GM19023 (cell line): Measurements from ENCODE around the gene WHAMM.
"Not testable (repeated sequence)": the region's sequence is repeated elsewhere in the genome, so short reads cannot be mapped to it uniquely, and the experiment has no call there.

Experiments
- ATAC-seq: cut with Tn5 transposase; IDR thresholded peaks from one replicate; pipeline ENCODE4 v1.9.1; 2021; ENCODE audit warnings: mild to moderate bottlenecking, moderate library complexity; ENCODE audit not compliant: unreplicated experiment

WHAMM gene

GRCh38 chr15:82799183-82799841, 10.1 kb upstream of the WHAMM start:
- ATAC-seq = no peak

DNA sequence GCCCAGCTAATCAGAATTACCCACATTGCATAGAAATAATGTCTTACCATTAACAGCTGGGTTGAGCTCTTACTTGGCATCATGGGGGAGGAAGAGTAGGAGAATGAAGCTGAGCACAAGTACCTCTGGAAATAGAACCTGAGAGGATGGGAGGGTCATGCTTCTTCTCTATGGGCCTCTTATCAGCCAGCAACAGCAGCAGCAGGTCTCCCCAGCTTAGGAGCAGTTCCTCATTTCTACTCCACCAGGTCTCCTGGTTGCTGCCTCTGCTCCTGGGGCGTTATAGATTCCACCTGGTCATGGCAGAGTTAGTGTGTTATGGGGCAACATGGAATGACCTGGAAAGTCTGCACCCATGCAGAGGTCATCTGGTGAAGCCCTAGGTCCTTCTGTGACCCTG, 6.9 kb upstream of the WHAMM start:
- no peak for ATAC-seq

- ATAC-seq = no peak
Measured at GRCh38 chr15:82803793-82804574, 5.4 kb upstream of the WHAMM start.

- ATAC-seq = no peak
Measured at GRCh38 chr15:82804575-82804949, 4.9 kb upstream of the WHAMM start.

DNA sequence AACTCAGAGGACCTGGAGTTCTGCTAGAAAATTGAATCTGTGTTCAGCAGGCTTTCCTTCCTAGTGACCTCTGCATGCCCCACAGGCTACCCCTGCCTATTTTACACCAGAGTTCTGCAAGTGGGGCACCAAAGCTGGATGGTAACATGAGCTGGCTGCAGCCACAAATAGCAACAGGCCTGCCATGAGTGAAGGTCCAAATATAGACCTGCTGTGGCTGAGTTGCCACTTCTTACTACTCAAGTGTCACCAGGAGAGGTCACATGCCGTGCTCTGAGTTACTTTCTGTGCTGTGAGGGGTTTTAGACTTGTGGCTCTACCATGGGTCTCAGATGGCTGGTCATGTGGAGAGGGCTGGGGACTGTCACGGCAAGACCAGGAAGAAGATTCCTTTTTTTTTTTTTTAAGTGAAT, 3.4 kb upstream of the WHAMM start, which contains the start of gene FSD2:
Gene FSD2 (minus strand): TSS at position 76 of the 413 bp plus-strand sequence. CDS start 18,679 bp downstream, outside the sequence.
- ATAC-seq = peak; percentile 38

DNA sequence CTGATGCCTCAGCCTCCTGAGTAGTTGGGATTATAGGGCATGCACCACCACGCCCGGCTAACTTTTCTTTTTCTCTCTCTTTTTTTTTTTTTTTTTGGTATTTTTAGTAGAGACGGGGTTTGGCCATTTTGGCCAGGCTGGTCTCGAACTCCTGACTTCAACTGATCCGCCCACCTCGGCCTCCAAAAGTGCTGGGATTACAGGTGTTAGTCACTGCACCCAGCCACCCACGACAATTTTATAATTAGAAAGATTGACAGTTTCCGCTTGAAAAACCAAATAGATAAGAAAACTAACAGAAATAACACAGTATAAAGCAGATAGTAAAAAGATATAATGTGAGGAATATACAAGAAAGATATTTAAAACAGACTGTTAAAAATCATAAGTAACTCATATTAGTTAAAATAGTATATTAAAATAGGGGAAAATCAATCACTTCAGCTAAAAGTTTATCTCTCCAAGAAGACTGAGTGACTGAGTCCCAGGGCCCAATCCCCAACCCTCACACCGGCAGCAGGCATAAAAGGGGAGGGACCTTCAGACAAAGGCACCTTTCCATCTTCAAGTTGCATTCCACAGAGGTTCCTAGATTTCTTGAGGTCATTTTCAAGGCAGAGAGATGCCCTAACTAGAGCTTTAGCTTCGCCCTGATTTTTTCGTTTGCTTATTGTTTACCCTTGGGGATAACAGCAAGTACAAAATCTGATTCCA, 1.4 kb upstream of the WHAMM start:
- no peak for ATAC-seq

DNA sequence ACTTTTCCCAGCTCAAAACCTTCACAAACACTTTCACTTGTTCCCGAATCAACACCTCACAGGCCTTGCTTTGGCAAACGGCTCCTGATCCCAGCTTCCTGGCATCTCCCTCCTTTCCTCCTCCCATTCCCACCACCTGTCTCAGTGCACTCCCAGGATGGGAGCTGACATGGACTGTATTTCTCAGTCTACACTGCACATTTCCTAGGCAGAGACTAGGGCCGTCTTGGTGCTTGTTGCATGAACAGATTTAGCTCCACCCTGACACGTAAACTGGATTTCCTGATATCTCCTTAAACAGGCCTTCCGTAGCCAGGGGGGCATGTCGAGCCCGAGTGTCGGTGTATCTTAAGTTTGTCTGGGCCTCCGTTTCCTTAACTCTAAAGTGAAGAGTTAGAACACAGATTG, 790 bp upstream of the WHAMM start:
- ATAC-seq = no peak

- ATAC-seq = peak; percentile 10
Measured at GRCh38 chr15:82810061-82810889, 847 bp downstream of the WHAMM start.

DNA sequence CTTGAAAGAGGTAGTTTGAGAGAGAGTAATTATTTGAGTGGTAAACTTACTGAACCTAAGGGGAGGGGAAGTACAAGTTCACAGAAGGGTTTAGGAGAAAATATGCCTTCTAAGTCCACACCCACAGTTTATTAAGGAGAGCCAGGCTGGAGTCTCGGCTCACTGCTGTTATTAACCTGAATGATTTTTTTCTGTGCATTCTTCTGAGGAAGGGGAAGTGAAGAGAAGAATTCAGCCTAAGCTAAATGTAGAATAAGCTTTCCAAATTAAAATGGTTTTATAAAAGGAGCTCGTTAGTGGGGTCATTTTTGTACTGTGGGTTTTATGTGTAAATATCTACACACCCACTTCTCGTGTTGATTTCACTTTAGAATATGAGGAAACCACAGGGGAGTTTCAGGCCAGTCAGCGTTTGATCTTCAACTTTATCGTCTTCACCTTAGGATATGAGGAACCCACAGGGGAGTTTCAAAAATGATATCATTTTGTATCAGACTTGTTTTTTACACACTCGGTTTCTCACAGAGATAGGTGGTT, 1.5 kb downstream of the WHAMM start:
- no peak for ATAC-seq

GRCh38 chr15:82812994-82813393, 3.6 kb downstream of the WHAMM start:
- ATAC-seq = no peak

GRCh38 chr15:82820128-82820527, 10.7 kb downstream of the WHAMM start:
- ATAC-seq = no peak

- not testable (repeated sequence) for ATAC-seq
Measured at GRCh38 chr15:82821396-82821795, 12.0 kb downstream of the WHAMM start.

GRCh38 chr15:82821851-82822250, 12.4 kb downstream of the WHAMM start:
- ATAC-seq = not testable (repeated sequence)

DNA sequence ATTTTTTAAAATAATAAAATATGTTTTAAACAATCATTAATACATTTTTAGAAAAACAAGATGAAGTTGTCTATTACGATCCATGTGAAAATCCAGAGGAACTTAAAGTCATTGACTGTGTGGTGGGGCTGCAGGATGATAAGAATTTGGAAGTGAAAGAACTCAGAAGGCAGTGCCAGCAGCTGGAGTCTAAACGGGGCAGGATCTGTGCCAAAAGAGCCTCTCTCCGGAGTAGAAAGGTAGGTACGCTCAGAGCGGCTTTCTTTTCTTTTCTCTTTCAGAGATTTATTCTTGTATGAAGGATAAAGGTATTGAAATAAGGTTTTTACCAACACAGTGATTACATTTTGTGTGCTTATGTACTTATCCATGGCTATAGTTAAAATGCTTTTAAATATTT, 13.6 kb downstream of the WHAMM start:
- ATAC-seq = no peak

DNA sequence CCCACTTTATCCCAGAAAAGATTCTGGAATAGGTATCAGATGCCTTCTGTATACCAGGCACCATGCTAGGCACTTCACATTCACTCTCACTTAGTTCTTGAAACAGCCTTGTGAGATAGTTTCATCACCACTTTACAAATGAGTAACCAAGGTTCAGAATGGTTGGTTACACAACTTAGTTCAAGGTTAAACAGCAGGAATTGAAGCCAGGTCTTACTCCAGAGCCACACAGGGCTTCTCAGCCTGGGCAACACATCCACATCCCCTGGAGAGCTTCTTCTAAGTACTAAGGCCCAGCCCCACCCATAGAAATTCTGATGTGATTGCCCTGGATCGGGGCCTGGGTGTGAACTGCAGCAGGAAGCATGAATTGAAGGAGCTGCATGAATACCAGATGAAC, 18.6 kb downstream of the WHAMM start:
- ATAC-seq = no peak

GRCh38 chr15:82829234-82829633, 19.8 kb downstream of the WHAMM start:
- ATAC-seq = no peak

DNA sequence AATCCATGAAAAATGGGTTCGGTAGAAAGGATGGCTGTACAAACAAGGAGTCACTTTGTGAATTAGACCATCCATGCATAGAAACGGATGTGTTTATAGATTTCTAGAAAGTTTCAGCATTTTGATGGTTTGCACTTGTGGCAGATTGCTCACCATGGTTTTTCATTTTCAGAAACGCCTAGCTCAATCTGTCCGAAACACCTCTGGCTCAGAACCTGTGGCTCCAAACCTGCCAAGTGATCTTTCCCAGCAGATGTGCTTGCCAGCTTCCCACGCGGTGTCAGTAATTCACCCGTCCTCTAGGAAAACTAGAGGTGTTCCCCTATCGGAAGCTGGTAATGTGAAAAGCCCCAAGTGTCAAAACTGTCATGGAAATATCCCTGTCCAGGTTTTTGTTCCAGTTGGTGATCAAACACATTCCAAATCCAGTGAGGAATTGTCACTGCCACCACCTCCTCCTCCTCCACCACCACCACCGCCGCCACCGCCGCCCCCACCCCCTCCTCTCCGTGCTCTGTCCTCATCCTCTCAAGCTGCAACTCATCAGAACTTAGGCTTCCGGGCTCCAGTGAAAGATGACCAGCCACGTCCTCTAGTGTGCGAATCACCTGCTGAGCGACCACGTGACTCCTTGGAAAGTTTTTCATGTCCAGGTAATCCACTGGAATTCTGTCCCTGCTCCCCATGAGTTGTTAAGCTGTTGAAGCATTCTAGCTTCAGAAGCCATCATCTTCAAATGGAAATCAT, 21.2 kb downstream of the WHAMM start:
- no peak for ATAC-seq

DNA sequence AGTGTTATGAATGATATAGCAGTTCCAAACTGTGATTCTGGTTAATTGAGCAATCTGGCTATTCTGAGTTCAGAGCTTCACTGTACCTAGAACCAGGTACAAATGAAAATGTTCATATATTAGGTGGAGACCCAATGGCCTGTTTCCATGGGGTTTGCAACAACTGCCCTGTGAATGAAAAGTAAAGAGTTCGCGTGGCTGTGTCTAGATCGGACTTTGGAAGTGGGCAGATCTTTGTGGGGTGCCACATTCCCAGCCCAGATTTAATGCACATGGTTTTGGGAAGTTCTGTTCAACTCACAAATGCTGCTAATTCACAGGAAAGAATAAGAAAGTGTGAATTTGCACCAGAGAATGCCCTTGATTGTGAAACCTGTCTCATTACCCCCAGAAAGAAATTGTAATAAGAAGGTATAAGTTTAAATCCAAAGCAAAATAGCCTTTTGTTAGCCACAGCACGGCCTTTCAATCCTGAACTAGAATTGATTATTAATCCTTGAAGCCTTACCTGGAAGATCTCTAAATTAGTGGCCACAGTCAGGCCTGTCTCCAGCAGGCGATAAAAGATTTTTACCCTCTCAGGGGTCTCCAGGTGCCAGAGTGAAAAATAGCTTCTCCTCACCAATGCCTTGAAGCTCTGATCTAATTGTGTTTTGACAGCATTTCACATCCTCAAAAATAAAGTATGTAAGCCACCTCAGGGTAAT, 22.6 kb downstream of the WHAMM start:
- peak; percentile 27 for ATAC-seq
